Ishikawa (cell line): Measurements from ENCODE around the gene TECPR2.
A peak's percentile ranks its signal among the peaks of the same experiment; 100 is the strongest.

Source experiments
- CEBPB ChIP-seq: IDR thresholded peaks from 2 replicates; pipeline ENCODE4 v1.6.1; 2012
- CREB1 ChIP-seq: IDR thresholded peaks from 2 replicates; pipeline ENCODE4 v1.6.1; 2012; ENCODE audit warnings: low read depth
- EGR1 ChIP-seq: IDR thresholded peaks from 2 replicates; pipeline ENCODE4 v1.6.1; 2012
- EP300 ChIP-seq: IDR thresholded peaks from 2 replicates; pipeline ENCODE4 v1.6.1; 2012; ENCODE audit warnings: borderline replicate concordance
- FOXM1 ChIP-seq: IDR thresholded peaks from 2 replicates; pipeline ENCODE4 v1.6.1; 2012; ENCODE audit warnings: low read depth, borderline replicate concordance
- NFIC ChIP-seq: IDR thresholded peaks from 2 replicates; pipeline ENCODE4 v1.6.1; 2012
- RAD21 ChIP-seq: IDR thresholded peaks from 2 replicates; pipeline ENCODE4 v1.6.1; 2012; ENCODE audit warnings: low read depth
- REST ChIP-seq: IDR thresholded peaks from 2 replicates; pipeline ENCODE4 v1.6.1; 2012; ENCODE audit warnings: low read depth, mild to moderate bottlenecking
- TAF1 ChIP-seq: IDR thresholded peaks from 2 replicates; pipeline ENCODE4 v1.6.1; 2012; ENCODE audit warnings: low read depth, mild to moderate bottlenecking
- TCF12 ChIP-seq: IDR thresholded peaks from 2 replicates; pipeline ENCODE4 v1.6.1; 2012; ENCODE audit warnings: low read depth
- TEAD4 ChIP-seq: IDR thresholded peaks from 2 replicates; pipeline ENCODE4 v1.6.1; 2012
- YY1 ChIP-seq: IDR thresholded peaks from 2 replicates; pipeline ENCODE4 v1.6.1; 2012; ENCODE audit warnings: low read depth
- ZBTB7A ChIP-seq: IDR thresholded peaks from 2 replicates; pipeline ENCODE4 v1.6.1; 2012; ENCODE audit warnings: low read depth
- TF ChIP-seq, protein P1 (sequence below): IDR thresholded peaks from 2 replicates; pipeline ENCODE4 v1.6.1; 2012
- TF ChIP-seq, protein P2 (sequence below): IDR thresholded peaks from 2 replicates; pipeline ENCODE4 v1.6.1; 2012

The TECPR2 gene

GRCh38 chr14:102530828-102531478, 168.2 kb downstream of the TECPR2 start:
- TF ChIP-seq RAD21 (no peak), TCF12 (no peak), TAF1 (no peak)
- TF ChIP-seq, protein P1, sequence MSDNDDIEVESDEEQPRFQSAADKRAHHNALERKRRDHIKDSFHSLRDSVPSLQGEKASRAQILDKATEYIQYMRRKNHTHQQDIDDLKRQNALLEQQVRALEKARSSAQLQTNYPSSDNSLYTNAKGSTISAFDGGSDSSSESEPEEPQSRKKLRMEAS, result peak; percentile 67; the same call in 1 of the 2 replicates
- TF ChIP-seq, protein P2, sequence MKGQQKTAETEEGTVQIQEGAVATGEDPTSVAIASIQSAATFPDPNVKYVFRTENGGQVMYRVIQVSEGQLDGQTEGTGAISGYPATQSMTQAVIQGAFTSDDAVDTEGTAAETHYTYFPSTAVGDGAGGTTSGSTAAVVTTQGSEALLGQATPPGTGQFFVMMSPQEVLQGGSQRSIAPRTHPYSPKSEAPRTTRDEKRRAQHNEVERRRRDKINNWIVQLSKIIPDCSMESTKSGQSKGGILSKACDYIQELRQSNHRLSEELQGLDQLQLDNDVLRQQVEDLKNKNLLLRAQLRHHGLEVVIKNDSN, result no peak

DNA sequence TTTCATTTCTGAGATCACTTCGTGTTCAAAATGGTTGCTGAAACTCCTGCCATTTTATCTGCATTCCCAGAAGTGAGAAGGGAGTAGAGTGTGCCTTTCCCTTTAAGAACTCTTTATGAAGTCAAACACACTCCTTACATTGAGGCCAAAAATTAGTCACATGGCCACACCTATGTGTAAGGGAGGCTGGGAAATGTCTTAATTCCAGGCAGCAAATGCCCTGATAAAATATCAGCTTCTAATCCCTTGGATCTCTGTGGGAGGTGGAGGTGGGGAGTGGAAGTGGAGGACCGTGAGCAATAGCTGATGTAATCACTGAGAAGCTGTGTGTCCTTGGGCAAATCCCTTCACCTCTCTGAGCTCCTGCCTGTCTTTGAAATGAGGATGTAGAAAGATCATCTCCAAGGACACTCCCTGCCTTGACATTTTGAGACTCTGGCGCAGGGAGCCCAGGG, 169.5 kb downstream of the TECPR2 start:
- TF ChIP-seq, protein P2, result peak; percentile 70
- TF ChIP-seq TAF1, result no peak

DNA sequence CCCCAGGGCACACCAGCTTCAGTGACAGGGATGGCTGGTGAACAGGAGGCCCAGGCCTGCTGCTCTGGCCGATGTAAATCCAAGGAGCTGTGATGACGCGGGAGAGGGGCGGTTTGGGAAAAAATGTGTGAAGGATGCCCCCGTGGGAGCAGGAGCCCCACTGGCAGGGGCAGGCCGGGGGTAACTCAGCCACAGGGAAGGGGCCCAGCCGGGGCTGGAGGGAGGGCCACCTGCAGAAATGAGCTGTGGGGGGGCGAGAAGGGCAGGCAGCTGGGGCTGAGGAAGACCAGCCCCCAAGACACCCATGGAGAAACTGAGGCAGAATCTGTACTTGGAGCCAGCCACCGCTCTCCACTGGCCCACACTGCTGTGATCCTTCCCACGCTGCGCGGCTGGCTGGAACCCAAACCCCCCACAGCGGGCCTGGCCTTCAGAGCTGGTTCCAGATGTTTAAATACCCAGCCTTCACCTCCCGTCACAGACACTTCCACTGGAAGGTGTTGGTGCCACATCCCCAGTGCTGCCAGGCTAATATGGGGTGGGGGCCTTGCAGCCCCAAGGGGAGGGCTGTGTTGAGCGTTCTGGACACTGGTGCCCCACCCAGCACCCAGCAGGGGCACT, 175.3 kb downstream of the TECPR2 start:
- TF ChIP-seq, protein P1, result no peak
- TF ChIP-seq EP300 (no peak), RAD21 (no peak), REST (no peak), YY1 (no peak), ZBTB7A (no peak), CEBPB (no peak), TAF1 (no peak), TCF12 (no peak), TEAD4 (no peak), NFIC (no peak), FOXM1 (no peak), CREB1 (no peak), EGR1 (no peak)
- TF ChIP-seq, protein P2, result no peak

GRCh38 chr14:102538602-102539543, 176.1 kb downstream of the TECPR2 start:
- no peak for TF ChIP-seq CEBPB
- no peak for TF ChIP-seq NFIC
- no peak for TF ChIP-seq ZBTB7A
- TF ChIP-seq, protein P1, result no peak
- TF ChIP-seq CREB1, result no peak
- no peak for TF ChIP-seq REST
- TF ChIP-seq FOXM1, result no peak
- TF ChIP-seq YY1, result no peak
- TF ChIP-seq TAF1, result no peak
- no peak for TF ChIP-seq EP300
- no peak for TF ChIP-seq EGR1
